Activated T-helper 1 cell treated with anti-CD3 and anti-CD28 coated beads, Interleukin-12 subunit alpha, Interleukin-12 subunit beta, Interleukin-2, Interleukin-4 antibody, amounts not matched to agents 30 ng/mL and 10 ng/mL and 1 ng/mL, durations not matched to agents 14 hours and 24 hours and 36 hours (primary cell): Measurements from ENCODE around the gene PLEKHH1. TPM values are rescaled to one million over a fixed set of nuclear protein-coding genes. Genes with fewer than 3 reads are reported as not detected.

Source experiments
- DNase-seq: peaks from one replicate; pipeline ENCODE4 v3.0.0; 2021; ENCODE audit warnings: low spot score
- H3K27ac Mint-ChIP-seq: one replicate; pipeline ENCODE4 v1.8.0; 2021; ENCODE audit warnings: mild to moderate bottlenecking, mixed read lengths
- H3K27me3 Mint-ChIP-seq: one replicate; pipeline ENCODE4 v1.8.0; 2022; ENCODE audit warnings: mild to moderate bottlenecking, moderate library complexity, mixed read lengths; ENCODE audit not compliant: insufficient read depth
- H3K36me3 Mint-ChIP-seq: one replicate; pipeline ENCODE4 v1.8.0; 2021; ENCODE audit warnings: low read depth, mixed read lengths
- H3K4me1 Mint-ChIP-seq: one replicate; pipeline ENCODE4 v1.8.0; 2021; ENCODE audit warnings: low read depth, mixed read lengths
- H3K4me3 Mint-ChIP-seq: one replicate; pipeline ENCODE4 v1.8.0; 2021; ENCODE audit warnings: mild to moderate bottlenecking, moderate library complexity, mixed read lengths
- H3K9me3 Mint-ChIP-seq: one replicate; pipeline ENCODE4 v1.8.0; 2021; ENCODE audit warnings: mixed read lengths
- intact Hi-C: fragments of 100-400 bp; cut with micrococcal nuclease; formaldehyde crosslinking; loops from one replicate; pipeline ENCODE4 v1.15.1; 2024
- total RNA-seq: library from RNA; stranded (reverse); gene quantifications from 2 replicates; pipeline ENCODE4 v1.2.3, GENCODE V29; 2022

The PLEKHH1 gene
- total RNA-seq, 1 donor from 2014 or later: 0.96 TPM

DNA sequence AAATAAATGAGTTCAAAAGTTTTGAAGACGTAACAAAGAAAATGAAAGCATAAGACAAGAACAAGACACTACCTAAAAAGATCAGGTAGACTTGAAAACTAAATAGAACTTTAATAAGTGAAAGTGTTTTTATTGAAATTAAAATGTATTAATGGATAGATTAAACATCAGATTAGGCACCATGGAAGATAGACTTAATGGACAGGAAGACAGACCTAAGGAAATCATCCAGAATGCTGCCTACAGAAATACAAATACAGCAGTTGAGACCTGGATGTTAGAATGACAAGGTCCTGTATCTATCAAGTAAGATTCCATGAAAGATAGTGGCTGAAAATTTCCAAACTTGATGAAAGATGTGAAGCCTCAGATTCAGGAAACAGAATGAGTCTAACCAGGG is 11.5 kb downstream of the PLEKHH1 start:
- no peak overlapping the region for H3K27ac Mint-ChIP-seq
- H3K9me3 Mint-ChIP-seq: peaks cover 8% of the 10 kb centered on the region
- peaks cover 34% of the 10 kb centered on the region for H3K27me3 Mint-ChIP-seq
- no peaks in the 10 kb centered on the region for H3K36me3 Mint-ChIP-seq
- no peak for DNase-seq
- peaks cover 8% of the 10 kb centered on the region for H3K4me1 Mint-ChIP-seq
- H3K4me3 Mint-ChIP-seq: no peak overlapping the region
- intact Hi-C loops: no loop called here

GRCh38 chr14:67547224-67547780 is 14.2 kb downstream of the PLEKHH1 start:
- intact Hi-C loops: no loop called here
- no peak for DNase-seq
- Mint-ChIP-seq H3K36me3 (no peaks in the 10 kb centered on the region), H3K27ac (no peak overlapping the region), H3K4me1 (no peaks in the 10 kb centered on the region), H3K27me3 (peaks cover 24% of the 10 kb centered on the region), H3K9me3 (peaks cover 8% of the 10 kb centered on the region), H3K4me3 (no peak overlapping the region)

DNA sequence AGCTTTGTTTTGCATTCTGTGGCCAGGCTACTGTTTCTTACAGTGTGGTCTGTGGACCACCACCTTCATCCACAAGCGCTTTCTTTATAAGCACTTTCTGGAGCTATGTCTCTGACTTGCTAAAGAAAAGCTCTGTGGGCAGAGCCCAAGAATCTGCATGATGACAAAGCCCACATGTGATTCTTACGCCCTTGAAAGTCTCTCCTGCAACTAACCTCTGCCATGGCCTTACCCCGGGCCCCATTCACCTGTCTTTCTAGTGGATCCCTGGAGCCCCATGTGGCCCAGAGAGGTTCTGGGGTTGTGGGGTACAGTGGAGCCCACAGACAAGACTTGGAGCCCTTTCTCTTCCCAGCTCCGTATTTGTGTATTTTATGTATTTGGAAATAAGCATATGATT is 16.6 kb downstream of the PLEKHH1 start:
- no peak overlapping the region for H3K27ac Mint-ChIP-seq
- DNase-seq: no peak
- no peaks in the 10 kb centered on the region for H3K36me3 Mint-ChIP-seq
- intact Hi-C loops: no loop called here
- peaks cover 3% of the 10 kb centered on the region for H3K9me3 Mint-ChIP-seq
- H3K4me1 Mint-ChIP-seq: no peaks in the 10 kb centered on the region
- no peak overlapping the region for H3K4me3 Mint-ChIP-seq
- peaks cover 20% of the 10 kb centered on the region for H3K27me3 Mint-ChIP-seq

DNA sequence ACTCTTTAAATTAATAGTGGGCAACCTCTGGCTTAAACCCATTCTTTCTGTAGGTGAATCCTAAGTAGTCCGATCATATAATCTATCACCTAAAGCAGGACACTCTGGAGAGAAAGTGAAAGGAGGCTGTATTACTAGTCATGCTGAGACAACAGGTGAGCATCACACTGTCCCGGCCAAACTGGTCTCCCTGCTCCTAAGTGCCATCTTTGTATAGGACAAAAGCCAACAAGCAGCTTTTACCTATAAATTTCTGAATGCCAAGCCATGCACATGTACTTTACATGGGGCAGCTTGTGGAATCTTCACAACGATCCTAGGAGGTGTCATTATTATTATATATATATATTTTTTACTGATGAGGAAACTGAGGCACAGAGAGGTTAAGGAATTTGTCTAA is 18.0 kb downstream of the PLEKHH1 start:
- no peak for DNase-seq
- Mint-ChIP-seq H3K4me3 (no peak overlapping the region), H3K36me3 (no peaks in the 10 kb centered on the region), H3K4me1 (no peaks in the 10 kb centered on the region), H3K9me3 (no peaks in the 10 kb centered on the region), H3K27ac (no peak overlapping the region), H3K27me3 (peaks cover 11% of the 10 kb centered on the region)
- intact Hi-C loops: no loop called here

DNA sequence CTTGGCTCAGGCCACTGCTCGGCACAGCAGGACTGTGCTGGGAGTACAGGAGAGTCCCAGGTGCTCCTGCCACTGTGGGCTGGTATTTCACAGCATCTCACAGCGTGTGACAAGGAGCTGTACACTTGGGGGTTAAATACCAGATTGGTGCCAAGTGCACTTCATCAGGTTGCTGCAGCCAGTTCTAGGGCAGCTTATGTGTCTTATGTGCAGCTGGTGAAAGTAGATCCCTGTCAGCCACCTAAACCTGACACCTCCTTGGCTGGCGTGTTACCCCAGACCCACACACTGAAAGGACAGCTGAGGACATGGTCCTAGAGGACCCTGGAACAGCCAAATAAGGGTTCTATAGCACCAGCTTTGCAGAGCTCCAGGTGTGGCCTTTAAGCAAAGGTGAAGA is 18.9 kb downstream of the PLEKHH1 start:
- intact Hi-C loops: no loop called here
- Mint-ChIP-seq H3K4me1 (no peaks in the 10 kb centered on the region), H3K27ac (no peak overlapping the region), H3K27me3 (peaks cover 10% of the 10 kb centered on the region), H3K36me3 (no peaks in the 10 kb centered on the region), H3K9me3 (no peaks in the 10 kb centered on the region), H3K4me3 (no peak overlapping the region)
- DNase-seq: no peak

GRCh38 chr14:67553547-67553946 is 20.5 kb downstream of the PLEKHH1 start:
- no peak for DNase-seq
- Mint-ChIP-seq H3K4me1 (no peaks in the 10 kb centered on the region), H3K27ac (no peak overlapping the region), H3K4me3 (no peak overlapping the region), H3K27me3 (peaks cover 9% of the 10 kb centered on the region), H3K9me3 (no peaks in the 10 kb centered on the region), H3K36me3 (no peaks in the 10 kb centered on the region)
- intact Hi-C loops: no loop called here

- DNase-seq: no peak
- no peaks in the 10 kb centered on the region for H3K9me3 Mint-ChIP-seq
- no peaks in the 10 kb centered on the region for H3K4me1 Mint-ChIP-seq
- no peaks in the 10 kb centered on the region for H3K36me3 Mint-ChIP-seq
- H3K4me3 Mint-ChIP-seq: no peak overlapping the region
- peaks cover 8% of the 10 kb centered on the region for H3K27me3 Mint-ChIP-seq
- intact Hi-C loops: no loop called here
- no peak overlapping the region for H3K27ac Mint-ChIP-seq
Observed at GRCh38 chr14:67554341-67554740, 21.3 kb downstream of the PLEKHH1 start.

GRCh38 chr14:67555518-67556090 is 22.5 kb downstream of the PLEKHH1 start:
- H3K4me1 Mint-ChIP-seq: no peaks in the 10 kb centered on the region
- no peak overlapping the region for H3K4me3 Mint-ChIP-seq
- no peaks in the 10 kb centered on the region for H3K36me3 Mint-ChIP-seq
- H3K27me3 Mint-ChIP-seq: peaks cover 8% of the 10 kb centered on the region
- no peak overlapping the region for H3K27ac Mint-ChIP-seq
- no peak for DNase-seq
- H3K9me3 Mint-ChIP-seq: no peaks in the 10 kb centered on the region
- intact Hi-C loops: no loop called here

DNA sequence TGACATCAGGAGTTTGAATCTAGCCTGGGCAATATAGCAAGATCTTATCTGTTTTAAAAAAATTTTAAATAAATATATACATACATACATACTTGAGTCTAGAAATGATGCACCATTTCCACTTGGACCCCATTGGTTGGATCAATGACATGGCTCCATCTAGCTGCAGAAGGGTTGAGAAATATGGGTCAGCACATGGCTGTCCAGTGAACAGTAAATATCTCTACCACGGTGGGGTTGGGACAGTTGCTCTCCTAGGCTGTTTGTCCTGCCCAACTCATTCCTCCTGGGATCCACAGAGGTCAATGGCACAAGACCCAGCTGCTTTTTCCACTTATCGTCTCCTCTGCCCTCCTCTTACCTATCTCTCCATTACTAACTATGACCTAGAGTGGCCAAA is 23.6 kb downstream of the PLEKHH1 start:
- intact Hi-C loops: no loop called here

DNA sequence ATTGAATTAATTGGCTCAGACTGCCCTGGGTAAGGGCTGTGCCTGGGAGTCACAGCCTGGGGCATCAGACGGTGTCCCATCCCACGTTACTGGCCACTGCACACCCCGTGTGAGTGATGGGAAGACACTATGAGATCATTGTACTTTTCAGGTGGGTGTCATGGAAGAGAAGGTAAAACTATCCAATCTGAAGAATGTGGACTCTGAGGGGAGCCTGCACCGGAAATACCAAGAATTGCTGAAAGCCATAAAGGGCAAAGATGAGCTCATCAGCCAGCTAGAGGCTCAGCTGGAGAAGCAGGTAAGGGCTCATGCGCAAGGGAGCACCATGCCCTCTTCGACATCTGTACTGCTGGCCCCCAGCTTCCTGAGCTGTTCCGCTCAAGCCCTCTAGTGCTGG is 24.0 kb downstream of the PLEKHH1 start:
- Mint-ChIP-seq H3K27me3 (peaks cover 8% of the 10 kb centered on the region), H3K4me3 (no peak overlapping the region), H3K4me1 (no peaks in the 10 kb centered on the region), H3K36me3 (no peaks in the 10 kb centered on the region), H3K27ac (no peak overlapping the region), H3K9me3 (no peaks in the 10 kb centered on the region)
- intact Hi-C loops: no loop called here
- DNase-seq: no peak

More for the DNA sequence above, 23.6 kb downstream of the PLEKHH1 start:
- no peak for DNase-seq
- peaks cover 8% of the 10 kb centered on the region for H3K27me3 Mint-ChIP-seq
- no peak overlapping the region for H3K27ac Mint-ChIP-seq
- H3K4me3 Mint-ChIP-seq: no peak overlapping the region
- H3K4me1 Mint-ChIP-seq: no peaks in the 10 kb centered on the region
- H3K9me3 Mint-ChIP-seq: no peaks in the 10 kb centered on the region
- no peaks in the 10 kb centered on the region for H3K36me3 Mint-ChIP-seq

- no peak for DNase-seq
- Mint-ChIP-seq H3K27ac (no peak overlapping the region), H3K36me3 (no peaks in the 10 kb centered on the region), H3K4me1 (no peaks in the 10 kb centered on the region), H3K4me3 (no peak overlapping the region), H3K9me3 (no peaks in the 10 kb centered on the region), H3K27me3 (peaks cover 6% of the 10 kb centered on the region)
- intact Hi-C loops: no loop called here
Observed at GRCh38 chr14:67557656-67558055, 24.6 kb downstream of the PLEKHH1 start.

DNA sequence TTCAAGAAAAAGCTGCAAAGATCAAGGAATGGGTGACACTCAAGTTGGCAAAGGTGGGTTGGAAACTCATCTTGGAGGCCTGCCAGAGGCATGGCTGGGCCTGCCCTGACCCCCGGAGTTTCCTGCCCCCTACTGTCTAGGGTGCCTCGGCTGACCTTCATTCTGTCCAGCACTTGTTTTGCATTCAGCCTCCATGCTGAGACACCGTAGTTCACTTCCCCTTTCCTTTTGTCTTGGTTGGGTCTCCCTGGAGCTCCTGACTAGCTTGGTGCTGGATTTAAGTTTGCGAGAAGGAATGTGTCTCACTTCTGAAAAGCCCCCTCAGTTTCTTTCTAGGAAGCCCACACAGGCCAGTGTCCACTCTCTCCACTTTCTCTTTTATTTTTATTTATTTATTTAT is 26.5 kb downstream of the PLEKHH1 start:
- Mint-ChIP-seq H3K27me3 (peaks cover 4% of the 10 kb centered on the region), H3K4me1 (no peaks in the 10 kb centered on the region), H3K27ac (no peak overlapping the region), H3K36me3 (no peaks in the 10 kb centered on the region), H3K4me3 (no peak overlapping the region), H3K9me3 (no peaks in the 10 kb centered on the region)
- no peak for DNase-seq
- intact Hi-C loops: no loop called here

- H3K4me3 Mint-ChIP-seq: no peak overlapping the region
- peaks cover 4% of the 10 kb centered on the region for H3K27me3 Mint-ChIP-seq
- H3K4me1 Mint-ChIP-seq: peaks cover 3% of the 10 kb centered on the region
- DNase-seq: no peak
- H3K9me3 Mint-ChIP-seq: no peaks in the 10 kb centered on the region
- H3K27ac Mint-ChIP-seq: no peak overlapping the region
- intact Hi-C loops: no loop called here
- H3K36me3 Mint-ChIP-seq: no peaks in the 10 kb centered on the region
Observed at GRCh38 chr14:67562025-67562775, 29.1 kb downstream of the PLEKHH1 start.
